LNCaP clone FGC (cell line): Measurements from ENCODE around the gene RALY.

Experiments
- DNase-seq: peaks from one replicate; pipeline ENCODE4 v3.0.0-alpha.2; 2011; ENCODE audit warnings: low read depth
- H3K4me3 ChIP-seq: 2 replicates; pipeline ENCODE4 v1.5.1; 2011; ENCODE audit warnings: mild to moderate bottlenecking, low read depth, low read length, control low read depth
- TF ChIP-seq, protein P1 (sequence below): IDR thresholded peaks from 2 replicates; pipeline ENCODE4 v1.5.1; 2012; ENCODE audit warnings: mild to moderate bottlenecking; ENCODE audit not compliant: control insufficient read depth, insufficient read depth; ENCODE audit errors: extremely low read depth

RALY gene

GRCh38 chr20:33992923-33993575, 662 bp upstream of the RALY start:
- TF ChIP-seq, protein P1, sequence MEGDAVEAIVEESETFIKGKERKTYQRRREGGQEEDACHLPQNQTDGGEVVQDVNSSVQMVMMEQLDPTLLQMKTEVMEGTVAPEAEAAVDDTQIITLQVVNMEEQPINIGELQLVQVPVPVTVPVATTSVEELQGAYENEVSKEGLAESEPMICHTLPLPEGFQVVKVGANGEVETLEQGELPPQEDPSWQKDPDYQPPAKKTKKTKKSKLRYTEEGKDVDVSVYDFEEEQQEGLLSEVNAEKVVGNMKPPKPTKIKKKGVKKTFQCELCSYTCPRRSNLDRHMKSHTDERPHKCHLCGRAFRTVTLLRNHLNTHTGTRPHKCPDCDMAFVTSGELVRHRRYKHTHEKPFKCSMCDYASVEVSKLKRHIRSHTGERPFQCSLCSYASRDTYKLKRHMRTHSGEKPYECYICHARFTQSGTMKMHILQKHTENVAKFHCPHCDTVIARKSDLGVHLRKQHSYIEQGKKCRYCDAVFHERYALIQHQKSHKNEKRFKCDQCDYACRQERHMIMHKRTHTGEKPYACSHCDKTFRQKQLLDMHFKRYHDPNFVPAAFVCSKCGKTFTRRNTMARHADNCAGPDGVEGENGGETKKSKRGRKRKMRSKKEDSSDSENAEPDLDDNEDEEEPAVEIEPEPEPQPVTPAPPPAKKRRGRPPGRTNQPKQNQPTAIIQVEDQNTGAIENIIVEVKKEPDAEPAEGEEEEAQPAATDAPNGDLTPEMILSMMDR: no peak

GRCh38 chr20:33994222-33994913, 657 bp downstream of the RALY start:
- H3K4me3 ChIP-seq: peak overlapping the region; percentile 87
- DNase-seq: no peak
- TF ChIP-seq, protein P1: no peak

More at GRCh38 chr20:33992923-33993575, 662 bp upstream of the RALY start:
- peak; percentile 94 for DNase-seq
- H3K4me3 ChIP-seq: peak overlapping the region; percentile 87

GRCh38 chr20:33995053-33995831, 1.5 kb downstream of the RALY start:
- TF ChIP-seq, protein P1: no peak
- peak overlapping the region; percentile 87 for H3K4me3 ChIP-seq
- no peak for DNase-seq

- no peak overlapping the region for H3K4me3 ChIP-seq
- TF ChIP-seq, protein P1: no peak
- DNase-seq: no peak
Observed at GRCh38 chr20:33999025-33999649, 5.4 kb downstream of the RALY start.

GRCh38 chr20:34001378-34001777, 7.7 kb downstream of the RALY start:
- no peak for DNase-seq
- H3K4me3 ChIP-seq: no peak overlapping the region
- TF ChIP-seq, protein P1: no peak

DNA sequence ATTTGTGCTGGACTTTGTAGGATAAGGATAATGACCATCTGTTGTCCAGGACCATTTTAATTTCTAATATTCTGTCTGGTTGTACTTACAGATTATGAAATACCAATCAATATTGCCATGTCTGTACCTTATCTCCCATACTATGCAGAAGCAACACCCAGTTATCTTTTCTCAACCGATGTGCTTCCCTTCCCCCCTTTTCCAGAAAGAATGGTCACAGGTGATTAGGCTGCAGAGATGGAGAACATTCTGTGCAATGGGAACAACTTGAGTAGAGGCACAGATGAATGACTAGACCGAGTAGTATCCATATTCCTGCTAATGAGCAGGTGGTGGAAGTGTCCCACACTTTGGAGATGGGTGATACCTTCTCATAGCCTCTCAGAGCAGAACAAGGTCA, 10.5 kb downstream of the RALY start:
- no peak for DNase-seq
- H3K4me3 ChIP-seq: no peak overlapping the region
- TF ChIP-seq, protein P1: no peak
